ENCODE results near the gene ESYT1.
"Not testable (repeated sequence)": the region's sequence is repeated elsewhere in the genome, so short reads cannot be mapped to it uniquely, and the experiment has no call there.

Gene ESYT1

DNA sequence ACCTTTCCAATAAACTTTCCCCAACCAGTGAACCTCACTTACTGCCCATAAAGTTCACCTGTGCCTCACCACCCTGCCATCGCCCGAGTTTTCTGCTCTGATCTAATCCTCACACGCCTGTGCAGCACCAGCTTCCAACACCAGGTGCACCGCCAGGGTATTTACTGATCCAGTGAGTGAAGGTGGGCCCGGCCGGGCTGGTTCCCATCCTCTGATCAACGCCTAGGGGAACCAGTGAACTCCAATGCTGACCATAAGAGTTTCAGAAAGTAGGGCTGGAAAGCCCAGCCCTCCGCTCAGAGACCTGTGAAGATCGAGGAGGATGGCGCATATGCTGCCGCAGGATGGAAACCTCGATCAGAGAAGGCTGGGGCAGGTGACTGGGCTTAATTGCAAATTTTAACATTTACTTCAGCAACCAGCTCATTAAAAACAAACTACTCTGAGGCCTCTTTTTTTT lies 23.6 kb downstream of the ESYT1 start:
- H3K27me3 Mint-ChIP-seq: no peaks in the 10 kb centered on the region
- peaks cover 51% of the 10 kb centered on the region for H3K4me1 Mint-ChIP-seq (ENCODE audit: low read depth)
- no peaks in the 10 kb centered on the region for H3K9me3 Mint-ChIP-seq
- H3K36me3 Mint-ChIP-seq (ENCODE audit: low read depth): peaks cover 28% of the 10 kb centered on the region
- peak overlapping the region; percentile 88 for H3K4me3 Mint-ChIP-seq
- H3K27ac Mint-ChIP-seq: peak overlapping the region; percentile 94
- intact Hi-C loops (cut with micrococcal nuclease): no loop called here

DNA sequence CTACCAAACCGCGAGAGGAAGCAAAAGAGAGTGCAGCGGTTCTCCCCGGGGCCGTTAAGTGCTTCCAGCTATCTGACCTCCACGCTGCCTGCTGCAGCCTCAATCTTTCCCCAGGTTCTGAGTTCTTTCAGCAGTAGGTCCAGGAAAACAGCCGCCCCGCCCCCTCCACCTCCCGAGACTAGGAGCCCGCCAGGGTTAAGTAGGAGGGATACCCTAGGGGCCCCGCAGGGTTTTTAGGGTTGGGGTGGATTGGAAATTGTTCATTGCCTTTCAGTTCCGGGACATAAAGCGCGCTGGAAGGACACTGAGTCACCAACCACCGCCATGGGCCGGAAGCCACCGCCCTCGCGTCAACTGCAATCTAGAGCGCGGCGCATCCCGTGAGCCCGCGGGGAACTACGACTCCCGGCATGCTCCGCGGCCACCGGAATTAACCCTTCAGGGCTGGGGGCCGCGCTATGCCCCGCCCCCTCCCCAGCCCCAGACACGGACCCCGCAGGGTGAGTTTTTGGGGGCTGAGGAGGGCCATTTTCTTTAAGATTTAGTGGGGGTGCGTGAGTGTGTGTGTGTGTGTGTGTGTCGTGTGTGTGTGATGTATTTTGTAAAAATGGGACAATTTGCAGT lies 24.2 kb downstream of the ESYT1 start, which contains the start of gene MYL6B:
TSS of gene MYL6B (plus strand) at position 456 of the 624 bp plus-strand sequence. CDS start 1,332 bp downstream, outside the sequence.
- H3K27me3 Mint-ChIP-seq: no peaks in the 10 kb centered on the region
- intact Hi-C loops (cut with micrococcal nuclease): no loop called here
- H3K9me3 Mint-ChIP-seq: no peaks in the 10 kb centered on the region
- peak within 1 kb of the TSS; percentile 94 for H3K27ac Mint-ChIP-seq
- peak within 1 kb of the TSS; percentile 88 for H3K4me3 Mint-ChIP-seq
- peaks cover 51% of the 10 kb centered on the region for H3K4me1 Mint-ChIP-seq (ENCODE audit: low read depth)
- peaks cover 28% of the 10 kb centered on the region for H3K36me3 Mint-ChIP-seq (ENCODE audit: low read depth)

DNA sequence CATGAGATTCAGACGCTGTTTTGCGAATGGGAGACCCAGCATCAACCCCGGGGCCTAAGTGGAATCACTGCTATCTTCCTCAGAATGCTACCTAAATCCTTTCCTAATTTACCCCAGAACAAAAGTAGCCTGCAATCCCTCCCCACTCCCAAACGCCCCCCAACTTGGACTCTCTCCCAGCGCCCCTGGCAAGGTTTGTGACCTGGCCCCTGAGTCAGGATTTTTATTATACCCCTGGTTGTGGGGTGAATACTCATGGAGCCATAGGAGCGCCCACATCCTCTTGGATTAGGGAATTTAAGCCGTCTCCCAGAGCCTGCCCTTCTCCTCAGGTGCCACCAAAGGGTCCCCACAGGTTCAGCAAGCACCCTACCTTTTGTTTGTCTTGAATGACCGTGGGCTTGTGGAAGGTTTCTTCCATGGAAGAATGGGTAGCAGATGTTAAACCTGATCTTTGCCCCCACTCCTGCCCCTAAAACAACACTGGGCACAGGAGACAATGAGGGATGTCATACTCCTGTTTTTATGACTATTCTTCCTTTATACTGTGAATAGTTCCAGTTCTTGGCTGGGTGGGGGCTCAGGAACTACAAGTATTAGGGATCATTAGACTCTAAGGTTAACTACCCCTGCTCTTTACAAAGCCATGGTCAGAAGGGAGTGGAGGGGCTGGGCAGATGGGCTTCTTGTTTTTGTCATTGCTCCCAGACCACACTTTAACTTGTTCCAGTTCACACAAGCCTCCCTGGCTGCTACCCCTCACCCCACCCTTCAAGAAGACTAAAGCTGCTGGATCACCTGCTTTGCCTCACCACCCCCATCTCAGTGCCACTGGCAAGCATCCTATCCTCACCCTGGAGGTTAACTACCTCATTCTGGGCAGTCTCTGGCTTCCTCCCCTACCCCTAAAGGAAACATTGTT lies 24.9 kb downstream of the ESYT1 start:
- Mint-ChIP-seq H3K4me1 (ENCODE audit: low read depth) (peaks cover 57% of the 10 kb centered on the region), H3K9me3 (no peaks in the 10 kb centered on the region), H3K27me3 (no peaks in the 10 kb centered on the region), H3K36me3 (ENCODE audit: low read depth) (peaks cover 36% of the 10 kb centered on the region), H3K4me3 (peak overlapping the region; percentile 88), H3K27ac (peak overlapping the region; percentile 94)
- intact Hi-C loops (cut with micrococcal nuclease): no loop called here

DNA sequence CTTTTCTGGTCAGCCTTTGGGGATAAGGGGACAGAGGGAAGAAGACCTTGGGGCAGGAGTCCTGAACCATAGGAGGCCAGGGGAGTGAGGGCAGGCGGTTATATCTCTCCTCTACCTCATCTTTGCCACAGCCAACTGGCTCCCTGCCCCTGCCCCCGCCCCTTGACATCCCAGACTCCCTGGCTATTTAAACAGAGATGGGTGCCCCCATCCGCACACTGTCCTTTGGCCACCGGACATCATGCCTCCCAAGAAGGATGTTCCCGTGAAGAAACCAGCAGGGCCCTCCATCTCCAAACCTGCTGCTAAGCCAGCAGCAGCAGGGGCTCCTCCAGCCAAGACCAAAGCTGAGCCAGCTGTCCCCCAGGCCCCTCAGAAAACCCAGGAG lies 25.6 kb downstream of the ESYT1 start:
- no peak overlapping the region for H3K4me3 Mint-ChIP-seq
- peak overlapping the region; percentile 94 for H3K27ac Mint-ChIP-seq
- intact Hi-C loops (cut with micrococcal nuclease): no loop called here
- H3K36me3 Mint-ChIP-seq (ENCODE audit: low read depth): peaks cover 42% of the 10 kb centered on the region
- no peaks in the 10 kb centered on the region for H3K27me3 Mint-ChIP-seq
- H3K4me1 Mint-ChIP-seq (ENCODE audit: low read depth): peaks cover 57% of the 10 kb centered on the region
- no peaks in the 10 kb centered on the region for H3K9me3 Mint-ChIP-seq

DNA sequence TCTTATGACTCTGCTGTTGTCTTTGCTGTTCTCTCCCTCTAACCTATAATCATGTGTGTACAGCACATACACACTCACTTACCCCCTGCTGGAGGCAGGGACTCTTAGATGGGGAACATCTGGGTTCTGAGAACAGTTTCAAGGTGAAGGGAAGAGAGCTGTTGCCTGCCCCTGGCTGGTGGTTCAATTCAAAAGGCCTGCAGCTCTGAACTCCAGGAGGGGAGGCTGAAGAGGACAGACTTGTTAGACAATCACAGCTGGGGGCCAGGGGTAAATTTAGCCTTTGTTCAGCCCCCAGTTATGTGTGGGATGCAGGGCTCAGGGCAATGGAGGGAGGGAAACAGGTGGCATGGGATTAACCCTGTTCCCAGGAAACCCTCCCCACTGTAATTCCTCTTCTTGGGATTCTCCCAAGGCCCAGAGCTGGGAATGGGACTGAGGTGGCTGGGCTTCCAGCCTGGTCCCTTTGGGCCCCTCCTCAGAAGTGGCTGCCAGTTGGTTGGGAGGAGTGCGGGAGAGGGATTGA lies 26.2 kb downstream of the ESYT1 start:
- Mint-ChIP-seq H3K27me3 (no peaks in the 10 kb centered on the region), H3K27ac (peak overlapping the region; percentile 94), H3K4me1 (ENCODE audit: low read depth) (peaks cover 64% of the 10 kb centered on the region), H3K9me3 (no peaks in the 10 kb centered on the region), H3K36me3 (ENCODE audit: low read depth) (peaks cover 49% of the 10 kb centered on the region), H3K4me3 (no peak overlapping the region)
- intact Hi-C loops (cut with micrococcal nuclease): no loop called here

DNA sequence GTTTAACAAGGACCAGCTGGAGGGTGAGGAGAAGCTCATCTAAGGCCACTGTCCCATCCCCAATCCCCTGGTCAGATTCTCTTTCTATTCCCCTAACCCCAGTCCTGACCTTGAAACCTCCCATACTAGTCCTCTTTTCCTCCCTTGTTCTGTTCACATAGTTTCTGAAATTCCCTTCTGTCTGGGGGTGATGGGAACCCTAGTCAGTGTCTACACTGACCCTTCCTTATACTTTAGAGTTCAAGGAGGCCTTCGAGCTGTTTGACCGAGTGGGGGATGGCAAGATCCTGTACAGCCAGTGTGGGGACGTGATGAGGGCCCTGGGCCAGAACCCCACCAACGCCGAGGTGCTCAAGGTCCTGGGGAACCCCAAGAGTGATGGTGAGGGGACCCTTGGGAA lies 26.8 kb downstream of the ESYT1 start:
- Mint-ChIP-seq H3K27ac (peak overlapping the region; percentile 94), H3K4me3 (no peak overlapping the region), H3K27me3 (no peaks in the 10 kb centered on the region), H3K36me3 (ENCODE audit: low read depth) (peaks cover 49% of the 10 kb centered on the region), H3K4me1 (ENCODE audit: low read depth) (peaks cover 69% of the 10 kb centered on the region), H3K9me3 (no peaks in the 10 kb centered on the region)
- intact Hi-C loops (cut with micrococcal nuclease): no loop called here

DNA sequence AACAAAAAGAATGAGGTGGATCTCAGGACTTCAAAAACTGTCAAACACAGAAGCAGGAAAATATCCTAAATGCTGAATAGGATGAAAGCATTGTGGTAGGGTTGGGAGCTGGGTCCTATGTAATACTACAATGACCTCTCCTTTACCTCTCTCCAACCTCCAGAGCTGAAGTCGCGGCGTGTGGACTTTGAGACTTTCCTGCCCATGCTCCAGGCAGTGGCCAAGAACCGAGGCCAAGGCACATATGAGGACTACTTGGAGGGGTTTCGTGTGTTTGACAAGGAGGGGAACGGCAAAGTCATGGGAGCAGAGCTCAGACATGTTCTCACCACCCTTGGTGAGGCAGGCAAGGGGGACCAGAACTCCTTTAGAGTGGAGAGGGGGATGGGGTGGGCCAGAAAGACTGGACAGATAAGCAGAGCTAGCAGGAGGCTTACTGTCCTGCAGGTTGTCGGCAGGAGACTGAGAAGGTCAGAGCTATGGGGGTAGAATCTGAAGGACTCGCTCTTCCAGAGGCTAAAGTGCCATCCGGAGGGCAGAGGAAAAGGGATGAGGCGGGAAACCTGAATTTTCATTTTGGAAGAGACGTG lies 27.3 kb downstream of the ESYT1 start:
- Mint-ChIP-seq H3K4me1 (ENCODE audit: low read depth) (peaks cover 69% of the 10 kb centered on the region), H3K36me3 (ENCODE audit: low read depth) (peaks cover 50% of the 10 kb centered on the region), H3K27me3 (no peaks in the 10 kb centered on the region), H3K27ac (peak overlapping the region; percentile 10), H3K4me3 (no peak overlapping the region), H3K9me3 (no peaks in the 10 kb centered on the region)
- intact Hi-C loops (cut with micrococcal nuclease): no loop called here

DNA sequence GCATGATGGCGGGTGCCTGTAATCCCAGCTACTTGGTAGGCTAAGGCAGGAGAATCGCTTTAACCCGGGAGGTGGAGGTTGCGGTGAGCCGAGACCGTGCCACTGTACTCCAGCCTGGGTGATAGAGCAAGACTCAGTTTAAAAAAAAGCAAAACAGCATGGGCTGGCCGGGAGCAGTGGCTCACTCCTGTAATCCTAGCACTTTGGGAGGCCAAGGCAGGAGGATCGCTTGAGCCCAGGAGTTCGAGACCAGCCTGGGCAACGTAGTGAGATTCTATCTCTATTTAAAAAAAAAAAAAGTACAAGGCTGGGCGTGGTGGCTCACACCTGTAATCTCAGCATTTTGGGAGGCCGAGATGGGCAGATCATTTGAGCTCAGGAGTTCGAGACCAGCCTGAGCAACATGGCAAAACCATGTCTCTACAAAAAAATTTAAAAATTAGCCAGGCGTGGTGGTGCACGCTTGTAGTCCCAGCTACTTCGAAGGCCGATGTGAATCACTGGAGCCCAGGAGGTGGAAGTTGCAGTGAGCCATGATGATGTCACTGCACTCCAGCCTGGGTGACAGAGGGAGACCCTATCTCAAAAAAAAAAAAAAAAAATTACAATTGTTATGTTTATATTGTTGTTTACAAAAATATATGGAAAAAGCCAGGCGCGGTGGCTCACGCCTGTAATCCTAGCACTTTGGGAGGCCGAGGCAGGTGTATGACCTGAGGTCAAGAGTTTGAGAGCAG lies 28.6 kb downstream of the ESYT1 start:
- H3K36me3 Mint-ChIP-seq (ENCODE audit: low read depth): peaks cover 61% of the 10 kb centered on the region
- intact Hi-C loops (cut with micrococcal nuclease); H3K9me3 Mint-ChIP-seq; H3K27me3 Mint-ChIP-seq: not testable (repeated sequence)
- H3K4me3 Mint-ChIP-seq: peak overlapping the region; percentile 93
- peaks cover 71% of the 10 kb centered on the region for H3K4me1 Mint-ChIP-seq (ENCODE audit: low read depth)
- H3K27ac Mint-ChIP-seq: peak overlapping the region; percentile 98

DNA sequence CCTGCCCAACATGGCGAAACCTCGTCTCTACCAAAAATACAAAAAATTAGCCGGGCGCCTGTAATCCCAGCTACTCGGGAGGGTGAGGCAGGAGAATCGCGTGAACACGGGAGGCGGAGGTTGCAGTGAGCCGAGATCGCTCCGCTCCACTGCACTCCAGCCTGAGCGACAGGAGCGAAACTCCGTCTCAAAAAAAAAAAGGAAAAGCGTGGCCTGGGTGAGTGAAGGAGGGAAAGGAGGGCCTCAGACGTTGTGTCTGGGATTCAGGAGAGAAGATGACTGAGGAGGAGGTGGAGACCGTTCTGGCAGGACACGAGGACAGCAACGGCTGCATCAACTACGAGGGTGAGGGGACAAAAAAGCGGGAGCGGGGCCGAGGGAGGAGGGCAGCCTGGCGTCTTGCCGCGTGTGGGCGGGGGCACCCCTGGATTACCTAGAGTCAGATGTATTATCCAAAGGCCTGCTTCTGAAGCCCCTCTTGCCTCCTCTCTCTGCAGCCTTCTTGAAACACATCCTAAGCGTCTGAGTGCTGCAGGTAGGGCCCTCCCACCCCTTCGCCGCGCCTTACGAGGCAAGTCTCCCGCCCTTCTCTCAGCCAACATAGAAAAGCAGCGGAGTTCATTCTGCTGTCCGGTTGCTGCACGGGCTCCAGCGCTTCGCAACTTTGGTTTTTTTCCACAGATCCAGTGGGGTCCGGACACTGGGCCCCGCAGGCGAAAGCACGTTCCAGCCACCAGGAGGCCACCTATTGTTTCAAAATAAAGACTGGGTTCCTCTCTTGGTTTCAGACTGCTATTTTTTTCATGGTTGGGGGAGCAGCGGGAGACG lies 29.3 kb downstream of the ESYT1 start:
- H3K27me3 Mint-ChIP-seq: no peaks in the 10 kb centered on the region
- H3K4me1 Mint-ChIP-seq (ENCODE audit: low read depth): peaks cover 68% of the 10 kb centered on the region
- H3K27ac Mint-ChIP-seq: peak overlapping the region; percentile 98
- no peaks in the 10 kb centered on the region for H3K9me3 Mint-ChIP-seq
- peaks cover 61% of the 10 kb centered on the region for H3K36me3 Mint-ChIP-seq (ENCODE audit: low read depth)
- H3K4me3 Mint-ChIP-seq: peak overlapping the region; percentile 93
- intact Hi-C loops (cut with micrococcal nuclease): loop anchor here (1.0 to 2.0 kb wide), 3 partner anchors 29 to 39 kb away; partner anchors contain the start of genes ESYT1, SMARCC2 and ZC3H10

DNA sequence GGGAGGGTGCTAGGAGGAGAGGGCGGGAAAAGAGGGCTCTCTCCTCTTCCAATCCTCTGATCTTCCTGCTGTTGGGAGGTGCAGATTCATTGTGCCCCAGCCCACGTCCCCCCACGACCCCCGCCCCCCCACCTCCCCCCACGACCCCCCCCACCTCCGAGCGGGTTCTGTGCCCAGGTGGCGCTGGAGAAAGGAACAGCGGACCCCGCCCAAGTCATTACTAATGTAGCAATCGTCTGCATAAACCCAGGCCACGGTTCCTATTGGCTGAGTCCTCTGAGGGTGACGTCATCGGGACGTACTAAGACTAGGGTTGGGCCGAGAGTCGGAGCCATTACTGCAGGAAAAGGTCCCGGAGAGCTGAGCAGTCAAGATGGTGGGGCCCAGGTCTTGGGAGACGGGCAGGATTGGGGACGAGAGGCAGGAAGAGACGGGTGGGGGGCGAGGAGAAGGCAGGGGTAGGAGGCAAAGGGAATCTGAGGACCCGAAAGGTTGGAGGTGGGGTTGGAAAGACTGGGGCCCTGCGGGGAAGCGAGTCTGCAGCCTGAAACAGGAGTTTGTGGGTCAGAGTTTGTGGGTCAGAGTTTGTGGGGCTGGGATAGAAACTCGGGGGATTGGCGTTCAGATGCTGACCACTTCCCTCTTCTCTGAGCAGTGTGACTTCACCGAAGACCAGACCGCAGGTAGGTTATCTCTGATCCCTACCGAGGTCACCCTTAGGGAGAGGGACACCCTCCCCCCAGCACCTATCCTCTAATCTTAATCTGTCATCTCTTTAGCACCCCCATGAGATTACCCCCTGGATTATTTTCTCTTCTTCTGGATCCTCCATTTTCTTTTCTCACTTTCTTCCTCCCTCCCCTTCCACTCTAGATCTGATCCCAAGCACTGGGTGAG lies 30.2 kb downstream of the ESYT1 start, which contains the start of gene MYL6:
TSS of gene MYL6 (plus strand) at position 331 of the 897 bp plus-strand sequence. CDS start at position 374, 43 bp downstream.
- Mint-ChIP-seq H3K27me3 (no peaks in the 10 kb centered on the region), H3K9me3 (no peaks in the 10 kb centered on the region), H3K4me1 (ENCODE audit: low read depth) (peaks cover 63% of the 10 kb centered on the region), H3K27ac (peak within 1 kb of the TSS; percentile 98), H3K4me3 (peak within 1 kb of the TSS; percentile 93), H3K36me3 (ENCODE audit: low read depth) (peaks cover 67% of the 10 kb centered on the region)
- intact Hi-C loops (cut with micrococcal nuclease): loop anchor here (1.0 to 2.0 kb wide), 3 partner anchors 30 to 39 kb away; partner anchors contain the start of genes ESYT1, SMARCC2 and ZC3H10

DNA sequence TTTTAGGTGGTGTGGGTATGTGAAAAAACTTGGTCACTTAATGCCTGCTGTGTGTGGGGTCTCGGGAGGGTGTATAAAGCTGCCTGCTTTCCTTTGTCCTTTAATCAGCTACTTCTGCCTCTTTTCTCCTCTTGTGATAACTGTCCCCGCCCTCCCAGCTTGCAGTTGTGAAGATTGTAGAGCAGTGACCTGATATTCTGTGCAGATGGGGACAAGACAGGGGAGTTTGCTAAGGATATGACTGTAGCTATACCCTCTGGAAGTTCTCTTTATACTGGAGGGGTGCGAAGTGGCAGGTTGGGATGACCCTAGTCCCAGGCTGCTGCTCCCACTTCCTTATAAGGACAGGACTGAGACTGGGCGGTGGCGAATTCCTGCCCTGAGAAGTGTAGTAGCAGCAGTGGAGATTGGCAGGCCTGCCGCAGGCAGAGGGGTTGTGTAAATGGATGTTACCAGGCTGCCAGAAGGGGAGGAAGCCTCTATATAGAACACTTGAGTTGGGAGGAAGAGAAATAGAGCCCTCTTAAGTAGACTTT lies 30.9 kb downstream of the ESYT1 start:
- H3K4me3 Mint-ChIP-seq: peak overlapping the region; percentile 93
- intact Hi-C loops (cut with micrococcal nuclease): loop anchor here (1.0 to 2.0 kb wide), 3 partner anchors 30 to 40 kb away; partner anchors contain the start of genes ESYT1, SMARCC2 and ZC3H10
- H3K27me3 Mint-ChIP-seq: no peaks in the 10 kb centered on the region
- H3K9me3 Mint-ChIP-seq: no peaks in the 10 kb centered on the region
- H3K27ac Mint-ChIP-seq: peak overlapping the region; percentile 98
- peaks cover 74% of the 10 kb centered on the region for H3K36me3 Mint-ChIP-seq (ENCODE audit: low read depth)
- H3K4me1 Mint-ChIP-seq (ENCODE audit: low read depth): peaks cover 56% of the 10 kb centered on the region

Measured in dendritic cell treated with granulocyte-macrophage colony-stimulating factor and Interleukin-4, amounts not matched to agents 40 ng/mL and 50 ng/mL, for 4 days (primary cell).